ENCODE measurements around the gene KIAA0586.

The KIAA0586 gene

GRCh38 chr14:58598804-58599525 lies 171.4 kb downstream of the KIAA0586 start:
- no peak for DNase-seq
- Mint-ChIP-seq H3K27me3 (no peaks in the 10 kb centered on the region), H3K9me3 (no peaks in the 10 kb centered on the region), H3K4me1 (ENCODE audit: low read depth in 2 of 2) (no peaks in the 10 kb centered on the region), H3K27ac (no peak overlapping the region), H3K36me3 (ENCODE audit: insufficient read depth) (no peaks in the 10 kb centered on the region), H3K4me3 (no peak overlapping the region)
- no peak for ATAC-seq (replicated peaks)

- no peaks in the 10 kb centered on the region for H3K27me3 Mint-ChIP-seq
- no peak overlapping the region for H3K4me3 Mint-ChIP-seq
- no peak overlapping the region for H3K27ac Mint-ChIP-seq
- H3K9me3 Mint-ChIP-seq, result no peaks in the 10 kb centered on the region
- ATAC-seq (replicated peaks) (no peak), DNase-seq (no peak)
- no peaks in the 10 kb centered on the region for H3K36me3 Mint-ChIP-seq (ENCODE audit: insufficient read depth)
- H3K4me1 Mint-ChIP-seq (ENCODE audit: low read depth in 2 of 2), result no peaks in the 10 kb centered on the region
Measured at GRCh38 chr14:58599707-58600106, 172.2 kb downstream of the KIAA0586 start.
